WTC11 (cell line): ENCODE data around the gene CAAP1. TPM values are rescaled to one million over a fixed set of nuclear protein-coding genes. Genes with fewer than 3 reads are reported as not detected.

Experiments used
- ATAC-seq: fragments of 200-7000 bp; cut with Tn5 transposase; 2 replicates; pipeline ENCODE4 v1.10.0; 2021; ENCODE audit warnings: mild to moderate bottlenecking, moderate library complexity
- CTCF ChIA-PET: fragments of 300-600 bp; sonication (Branson Sonifier 250); formaldehyde crosslinking; loops from one replicate; lab custom pipeline; 2021; ENCODE audit warnings: antibody characterized with exemption; lab: Charles Lee
- POLR2A ChIA-PET: fragments of 350-600 bp; sonication (Branson Sonifier 250); formaldehyde crosslinking; loops from one replicate; lab custom pipeline; 2021; ENCODE audit warnings: antibody characterized with exemption; lab: Charles Lee
- DNase-seq: peaks from one replicate; pipeline ENCODE4 v3.0.0; 2021; ENCODE audit warnings: low spot score
- H3K27ac Mint-ChIP-seq: 2 replicates; pipeline ENCODE4 v1.8.0; 2021; ENCODE audit warnings: mixed read lengths
- H3K27me3 Mint-ChIP-seq: 2 replicates; pipeline ENCODE4 v1.8.0; 2021; ENCODE audit warnings: low read depth, mild to moderate bottlenecking, moderate library complexity, mixed read lengths
- H3K36me3 Mint-ChIP-seq: 2 replicates; pipeline ENCODE4 v1.8.0; 2021; ENCODE audit warnings: mixed read lengths
- H3K4me1 Mint-ChIP-seq: 2 replicates; pipeline ENCODE4 v1.8.0; 2022; ENCODE audit warnings: mixed read lengths
- H3K4me3 Mint-ChIP-seq: 2 replicates; pipeline ENCODE4 v1.8.0; 2021; ENCODE audit warnings: mild to moderate bottlenecking, moderate library complexity, mixed read lengths
- H3K9me3 Mint-ChIP-seq: 2 replicates; pipeline ENCODE4 v1.8.0; 2021; ENCODE audit warnings: mixed read lengths
- CBFB ChIP-seq: sonication (generic); formaldehyde crosslinking; IDR thresholded peaks from 2 replicates; pipeline ENCODE4 v1.8.1; 2022; ENCODE audit warnings: mild to moderate bottlenecking, low read depth, missing genetic modification reagents
- CREB1 ChIP-seq: sonication (generic); formaldehyde crosslinking; IDR thresholded peaks from 2 replicates; pipeline ENCODE4 v1.8.0; 2023; ENCODE audit warnings: mild to moderate bottlenecking, missing genetic modification reagents
- EMX1 ChIP-seq: fragments of 250-450 bp; sonication (Bioruptor Pico); IDR thresholded peaks from 2 replicates; pipeline ENCODE4 v1.8.0; 2021; ENCODE audit warnings: mild to moderate bottlenecking
- ETV6 ChIP-seq: sonication (generic); formaldehyde crosslinking; IDR thresholded peaks from 2 replicates; pipeline ENCODE4 v1.8.1; 2022; ENCODE audit warnings: mild to moderate bottlenecking, missing genetic modification reagents
- GABPB1 ChIP-seq: sonication (generic); formaldehyde crosslinking; IDR thresholded peaks from 2 replicates; pipeline ENCODE4 v1.8.1; 2023; ENCODE audit warnings: mild to moderate bottlenecking, missing genetic modification reagents
- JUN ChIP-seq: sonication (generic); formaldehyde crosslinking; IDR thresholded peaks from 2 replicates; pipeline ENCODE4 v1.8.0; 2023; ENCODE audit warnings: mild to moderate bottlenecking, missing genetic modification reagents
- MYBL2 ChIP-seq: sonication (generic); formaldehyde crosslinking; IDR thresholded peaks from 2 replicates; pipeline ENCODE4 v1.8.1; 2023; ENCODE audit warnings: mild to moderate bottlenecking, moderate library complexity, missing genetic modification reagents
- TP53 ChIP-seq: sonication (generic); formaldehyde crosslinking; IDR thresholded peaks from 2 replicates; pipeline ENCODE4 v1.8.1; 2023; ENCODE audit warnings: mild to moderate bottlenecking, missing genetic modification reagents
- ZNF138 ChIP-seq: sonication (generic); formaldehyde crosslinking; conservative IDR thresholded peaks from 2 replicates; pipeline ENCODE4 v1.8.1; 2022; ENCODE audit warnings: mild to moderate bottlenecking, moderate library complexity, missing genetic modification reagents
- ZNF232 ChIP-seq: sonication (generic); formaldehyde crosslinking; IDR thresholded peaks from 2 replicates; pipeline ENCODE4 v1.8.0; 2022; ENCODE audit warnings: mild to moderate bottlenecking, missing genetic modification reagents
- ZNF423 ChIP-seq: fragments of 250-450 bp; sonication (Bioruptor Pico); IDR thresholded peaks from 2 replicates; pipeline ENCODE4 v2.1.2; 2022; ENCODE audit warnings: mild to moderate bottlenecking, moderate library complexity
- total RNA-seq: library from RNA; stranded (reverse); gene quantifications from 3 replicates; pipeline ENCODE4 v1.2.3, GENCODE V29; 2021
- TF ChIP-seq, protein P1 (sequence below): fragments of 200-600 bp; IDR thresholded peaks from 2 replicates; pipeline ENCODE4 v1.8.0; 2022; ENCODE audit warnings: antibody characterized with exemption
- TF ChIP-seq, protein P2 (sequence below): sonication (generic); formaldehyde crosslinking; IDR thresholded peaks from 2 replicates; pipeline ENCODE4 v1.8.1; 2022; ENCODE audit warnings: mild to moderate bottlenecking, moderate library complexity, missing genetic modification reagents
- TF ChIP-seq, protein P3 (sequence below): sonication (generic); formaldehyde crosslinking; IDR thresholded peaks from 2 replicates; pipeline ENCODE4 v1.8.1; 2023; ENCODE audit warnings: mild to moderate bottlenecking, missing genetic modification reagents, moderate library complexity
- TF ChIP-seq, protein P4 (sequence below): fragments of 250-450 bp; sonication (Bioruptor Pico); IDR thresholded peaks from 2 replicates; pipeline ENCODE4 v1.9.0; 2021; ENCODE audit warnings: mild to moderate bottlenecking
- TF ChIP-seq, protein P5 (sequence below): sonication (generic); formaldehyde crosslinking; IDR thresholded peaks from 2 replicates; pipeline ENCODE4 v1.8.1; 2023; ENCODE audit warnings: mild to moderate bottlenecking, missing genetic modification reagents, borderline replicate concordance
- TF ChIP-seq, protein P6 (sequence below): sonication (generic); formaldehyde crosslinking; IDR thresholded peaks from 2 replicates; pipeline ENCODE4 v1.8.1; 2022; ENCODE audit warnings: low read depth, mild to moderate bottlenecking, moderate library complexity, missing genetic modification reagents, borderline replicate concordance
- TF ChIP-seq, protein P7 (sequence below): sonication (generic); formaldehyde crosslinking; conservative IDR thresholded peaks from 2 replicates; pipeline ENCODE4 v1.8.1; 2022; ENCODE audit warnings: mild to moderate bottlenecking, missing genetic modification reagents
- TF ChIP-seq, protein P8 (sequence below): sonication (generic); formaldehyde crosslinking; IDR thresholded peaks from 2 replicates; pipeline ENCODE4 v1.8.0; 2022; ENCODE audit warnings: missing genetic modification reagents

Gene CAAP1
- total RNA-seq, 1 experiment from 2014 or later = 45.4 TPM

DNA sequence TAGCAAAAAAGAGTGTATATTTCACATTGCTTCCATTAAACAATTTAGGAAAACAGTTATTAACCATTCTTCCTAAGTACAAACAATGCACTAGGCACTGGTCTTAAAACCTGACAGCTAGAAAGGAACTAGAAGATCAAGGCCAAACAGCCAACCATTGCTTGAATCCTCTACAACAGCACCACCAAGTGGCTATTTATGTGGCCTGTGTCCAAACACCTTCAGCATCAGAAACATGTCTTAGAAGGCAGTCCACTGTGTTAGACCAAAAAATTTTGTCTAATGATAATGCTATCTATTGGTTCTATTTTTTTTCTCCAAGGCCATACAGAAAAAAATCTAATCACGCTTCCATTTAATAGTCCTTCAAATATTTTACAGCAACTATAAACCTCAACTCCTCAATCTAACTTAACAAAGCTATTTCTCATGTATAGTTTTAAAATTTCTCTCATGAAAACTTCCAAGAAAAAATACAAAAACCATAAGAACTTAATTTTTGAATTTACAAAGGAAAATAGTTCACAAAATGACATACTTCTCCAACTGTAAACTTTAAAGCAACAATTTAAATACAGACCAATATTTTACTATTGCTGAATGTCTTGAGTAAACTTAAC lies 36.1 kb downstream of the CAAP1 start:
- DNase-seq = peak; percentile 46
- TF ChIP-seq ETV6 (CRISPR knock-in tag) (no peak), JUN (CRISPR knock-in tag) (no peak)
- TF ChIP-seq, protein P1, sequence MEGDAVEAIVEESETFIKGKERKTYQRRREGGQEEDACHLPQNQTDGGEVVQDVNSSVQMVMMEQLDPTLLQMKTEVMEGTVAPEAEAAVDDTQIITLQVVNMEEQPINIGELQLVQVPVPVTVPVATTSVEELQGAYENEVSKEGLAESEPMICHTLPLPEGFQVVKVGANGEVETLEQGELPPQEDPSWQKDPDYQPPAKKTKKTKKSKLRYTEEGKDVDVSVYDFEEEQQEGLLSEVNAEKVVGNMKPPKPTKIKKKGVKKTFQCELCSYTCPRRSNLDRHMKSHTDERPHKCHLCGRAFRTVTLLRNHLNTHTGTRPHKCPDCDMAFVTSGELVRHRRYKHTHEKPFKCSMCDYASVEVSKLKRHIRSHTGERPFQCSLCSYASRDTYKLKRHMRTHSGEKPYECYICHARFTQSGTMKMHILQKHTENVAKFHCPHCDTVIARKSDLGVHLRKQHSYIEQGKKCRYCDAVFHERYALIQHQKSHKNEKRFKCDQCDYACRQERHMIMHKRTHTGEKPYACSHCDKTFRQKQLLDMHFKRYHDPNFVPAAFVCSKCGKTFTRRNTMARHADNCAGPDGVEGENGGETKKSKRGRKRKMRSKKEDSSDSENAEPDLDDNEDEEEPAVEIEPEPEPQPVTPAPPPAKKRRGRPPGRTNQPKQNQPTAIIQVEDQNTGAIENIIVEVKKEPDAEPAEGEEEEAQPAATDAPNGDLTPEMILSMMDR = peak; percentile 48
- ChIA-PET CTCF (interaction anchor here (0.6 to 3.3 kb wide), 16 partner anchors 15 to 354 kb away, joined by 3 to 34 read pairs (median 4); partner anchors contain the start of gene CAAP1), POLR2A (interaction anchor here (0.6 to 2.0 kb wide), 2 partner anchors 133 to 244 kb away, joined by 4 to 6 read pairs; no protein-coding TSS in a partner anchor)
- Mint-ChIP-seq H3K4me1 (no peaks in the 10 kb centered on the region), H3K9me3 (peaks cover 4% of the 10 kb centered on the region), H3K36me3 (peaks cover 42% of the 10 kb centered on the region), H3K4me3 (no peak overlapping the region), H3K27ac (no peak overlapping the region), H3K27me3 (no peaks in the 10 kb centered on the region)
- ATAC-seq = peak; percentile 81

DNA sequence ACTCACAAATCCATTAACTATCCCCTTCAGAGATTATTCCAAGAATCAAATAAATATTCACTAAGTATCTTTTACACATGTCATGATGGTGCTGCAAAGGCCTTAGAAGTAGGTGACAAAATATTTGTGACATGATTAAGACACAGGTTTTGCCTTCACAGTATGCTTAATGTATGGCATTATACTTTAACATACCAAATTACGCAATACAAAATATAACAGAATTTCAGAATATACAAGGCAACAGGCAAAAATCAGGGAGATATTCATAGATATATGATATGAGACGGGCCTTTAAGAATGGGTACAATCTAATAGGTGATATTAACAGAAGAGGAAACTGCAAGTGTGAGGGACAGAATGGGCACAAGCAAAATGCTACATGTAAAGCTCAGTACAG lies 41.6 kb downstream of the CAAP1 start:
- Mint-ChIP-seq H3K4me3 (no peak overlapping the region), H3K27me3 (no peaks in the 10 kb centered on the region), H3K27ac (no peak overlapping the region), H3K36me3 (peaks cover 50% of the 10 kb centered on the region), H3K4me1 (no peaks in the 10 kb centered on the region), H3K9me3 (peaks cover 5% of the 10 kb centered on the region)
- no peak for DNase-seq
- ATAC-seq = no peak
- ChIA-PET POLR2A (no interaction called here), CTCF (no interaction called here)
- TF ChIP-seq, protein P1 = no peak
- TF ChIP-seq, protein P2, sequence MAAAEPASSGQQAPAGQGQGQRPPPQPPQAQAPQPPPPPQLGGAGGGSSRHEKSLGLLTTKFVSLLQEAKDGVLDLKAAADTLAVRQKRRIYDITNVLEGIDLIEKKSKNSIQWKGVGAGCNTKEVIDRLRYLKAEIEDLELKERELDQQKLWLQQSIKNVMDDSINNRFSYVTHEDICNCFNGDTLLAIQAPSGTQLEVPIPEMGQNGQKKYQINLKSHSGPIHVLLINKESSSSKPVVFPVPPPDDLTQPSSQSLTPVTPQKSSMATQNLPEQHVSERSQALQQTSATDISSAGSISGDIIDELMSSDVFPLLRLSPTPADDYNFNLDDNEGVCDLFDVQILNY (CRISPR knock-in tag) = no peak
- TF ChIP-seq, protein P3, sequence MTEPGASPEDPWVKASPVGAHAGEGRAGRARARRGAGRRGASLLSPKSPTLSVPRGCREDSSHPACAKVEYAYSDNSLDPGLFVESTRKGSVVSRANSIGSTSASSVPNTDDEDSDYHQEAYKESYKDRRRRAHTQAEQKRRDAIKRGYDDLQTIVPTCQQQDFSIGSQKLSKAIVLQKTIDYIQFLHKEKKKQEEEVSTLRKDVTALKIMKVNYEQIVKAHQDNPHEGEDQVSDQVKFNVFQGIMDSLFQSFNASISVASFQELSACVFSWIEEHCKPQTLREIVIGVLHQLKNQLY (CRISPR knock-in tag) = no peak
- TF ChIP-seq ZNF423 (CRISPR knock-in tag) (no peak), MYBL2 (CRISPR knock-in tag) (no peak), ZNF138 (no peak), TP53 (CRISPR knock-in tag) (no peak), CREB1 (CRISPR knock-in tag) (no peak), EMX1 (no peak), ZNF232 (CRISPR knock-in tag) (no peak), GABPB1 (no peak), CBFB (CRISPR knock-in tag) (no peak)
- TF ChIP-seq, protein P4, sequence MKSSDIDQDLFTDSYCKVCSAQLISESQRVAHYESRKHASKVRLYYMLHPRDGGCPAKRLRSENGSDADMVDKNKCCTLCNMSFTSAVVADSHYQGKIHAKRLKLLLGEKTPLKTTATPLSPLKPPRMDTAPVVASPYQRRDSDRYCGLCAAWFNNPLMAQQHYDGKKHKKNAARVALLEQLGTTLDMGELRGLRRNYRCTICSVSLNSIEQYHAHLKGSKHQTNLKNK (CRISPR knock-in tag) = no peak
- TF ChIP-seq, protein P5, sequence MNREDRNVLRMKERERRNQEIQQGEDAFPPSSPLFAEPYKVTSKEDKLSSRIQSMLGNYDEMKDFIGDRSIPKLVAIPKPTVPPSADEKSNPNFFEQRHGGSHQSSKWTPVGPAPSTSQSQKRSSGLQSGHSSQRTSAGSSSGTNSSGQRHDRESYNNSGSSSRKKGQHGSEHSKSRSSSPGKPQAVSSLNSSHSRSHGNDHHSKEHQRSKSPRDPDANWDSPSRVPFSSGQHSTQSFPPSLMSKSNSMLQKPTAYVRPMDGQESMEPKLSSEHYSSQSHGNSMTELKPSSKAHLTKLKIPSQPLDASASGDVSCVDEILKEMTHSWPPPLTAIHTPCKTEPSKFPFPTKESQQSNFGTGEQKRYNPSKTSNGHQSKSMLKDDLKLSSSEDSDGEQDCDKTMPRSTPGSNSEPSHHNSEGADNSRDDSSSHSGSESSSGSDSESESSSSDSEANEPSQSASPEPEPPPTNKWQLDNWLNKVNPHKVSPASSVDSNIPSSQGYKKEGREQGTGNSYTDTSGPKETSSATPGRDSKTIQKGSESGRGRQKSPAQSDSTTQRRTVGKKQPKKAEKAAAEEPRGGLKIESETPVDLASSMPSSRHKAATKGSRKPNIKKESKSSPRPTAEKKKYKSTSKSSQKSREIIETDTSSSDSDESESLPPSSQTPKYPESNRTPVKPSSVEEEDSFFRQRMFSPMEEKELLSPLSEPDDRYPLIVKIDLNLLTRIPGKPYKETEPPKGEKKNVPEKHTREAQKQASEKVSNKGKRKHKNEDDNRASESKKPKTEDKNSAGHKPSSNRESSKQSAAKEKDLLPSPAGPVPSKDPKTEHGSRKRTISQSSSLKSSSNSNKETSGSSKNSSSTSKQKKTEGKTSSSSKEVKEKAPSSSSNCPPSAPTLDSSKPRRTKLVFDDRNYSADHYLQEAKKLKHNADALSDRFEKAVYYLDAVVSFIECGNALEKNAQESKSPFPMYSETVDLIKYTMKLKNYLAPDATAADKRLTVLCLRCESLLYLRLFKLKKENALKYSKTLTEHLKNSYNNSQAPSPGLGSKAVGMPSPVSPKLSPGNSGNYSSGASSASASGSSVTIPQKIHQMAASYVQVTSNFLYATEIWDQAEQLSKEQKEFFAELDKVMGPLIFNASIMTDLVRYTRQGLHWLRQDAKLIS (CRISPR knock-in tag) = no peak
- TF ChIP-seq, protein P6, sequence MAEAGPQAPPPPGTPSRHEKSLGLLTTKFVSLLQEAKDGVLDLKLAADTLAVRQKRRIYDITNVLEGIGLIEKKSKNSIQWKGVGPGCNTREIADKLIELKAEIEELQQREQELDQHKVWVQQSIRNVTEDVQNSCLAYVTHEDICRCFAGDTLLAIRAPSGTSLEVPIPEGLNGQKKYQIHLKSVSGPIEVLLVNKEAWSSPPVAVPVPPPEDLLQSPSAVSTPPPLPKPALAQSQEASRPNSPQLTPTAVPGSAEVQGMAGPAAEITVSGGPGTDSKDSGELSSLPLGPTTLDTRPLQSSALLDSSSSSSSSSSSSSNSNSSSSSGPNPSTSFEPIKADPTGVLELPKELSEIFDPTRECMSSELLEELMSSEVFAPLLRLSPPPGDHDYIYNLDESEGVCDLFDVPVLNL = no peak
- TF ChIP-seq, protein P7, sequence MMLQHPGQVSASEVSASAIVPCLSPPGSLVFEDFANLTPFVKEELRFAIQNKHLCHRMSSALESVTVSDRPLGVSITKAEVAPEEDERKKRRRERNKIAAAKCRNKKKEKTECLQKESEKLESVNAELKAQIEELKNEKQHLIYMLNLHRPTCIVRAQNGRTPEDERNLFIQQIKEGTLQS (CRISPR knock-in tag) = no peak
- TF ChIP-seq, protein P8, sequence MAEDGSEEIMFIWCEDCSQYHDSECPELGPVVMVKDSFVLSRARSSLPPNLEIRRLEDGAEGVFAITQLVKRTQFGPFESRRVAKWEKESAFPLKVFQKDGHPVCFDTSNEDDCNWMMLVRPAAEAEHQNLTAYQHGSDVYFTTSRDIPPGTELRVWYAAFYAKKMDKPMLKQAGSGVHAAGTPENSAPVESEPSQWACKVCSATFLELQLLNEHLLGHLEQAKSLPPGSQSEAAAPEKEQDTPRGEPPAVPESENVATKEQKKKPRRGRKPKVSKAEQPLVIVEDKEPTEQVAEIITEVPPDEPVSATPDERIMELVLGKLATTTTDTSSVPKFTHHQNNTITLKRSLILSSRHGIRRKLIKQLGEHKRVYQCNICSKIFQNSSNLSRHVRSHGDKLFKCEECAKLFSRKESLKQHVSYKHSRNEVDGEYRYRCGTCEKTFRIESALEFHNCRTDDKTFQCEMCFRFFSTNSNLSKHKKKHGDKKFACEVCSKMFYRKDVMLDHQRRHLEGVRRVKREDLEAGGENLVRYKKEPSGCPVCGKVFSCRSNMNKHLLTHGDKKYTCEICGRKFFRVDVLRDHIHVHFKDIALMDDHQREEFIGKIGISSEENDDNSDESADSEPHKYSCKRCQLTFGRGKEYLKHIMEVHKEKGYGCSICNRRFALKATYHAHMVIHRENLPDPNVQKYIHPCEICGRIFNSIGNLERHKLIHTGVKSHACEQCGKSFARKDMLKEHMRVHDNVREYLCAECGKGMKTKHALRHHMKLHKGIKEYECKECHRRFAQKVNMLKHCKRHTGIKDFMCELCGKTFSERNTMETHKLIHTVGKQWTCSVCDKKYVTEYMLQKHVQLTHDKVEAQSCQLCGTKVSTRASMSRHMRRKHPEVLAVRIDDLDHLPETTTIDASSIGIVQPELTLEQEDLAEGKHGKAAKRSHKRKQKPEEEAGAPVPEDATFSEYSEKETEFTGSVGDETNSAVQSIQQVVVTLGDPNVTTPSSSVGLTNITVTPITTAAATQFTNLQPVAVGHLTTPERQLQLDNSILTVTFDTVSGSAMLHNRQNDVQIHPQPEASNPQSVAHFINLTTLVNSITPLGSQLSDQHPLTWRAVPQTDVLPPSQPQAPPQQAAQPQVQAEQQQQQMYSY (CRISPR knock-in tag) = no peak
